ENCODE results near the gene DNM3. TPM values are rescaled to one million over a fixed set of nuclear protein-coding genes. Genes with fewer than 3 reads are reported as not detected.

The DNM3 gene
- total and polyA plus RNA-seq, 2 donors (not counting 1 experiment from before 2014, with no cell fraction given) = 1.0 to 1.3 TPM

DNA sequence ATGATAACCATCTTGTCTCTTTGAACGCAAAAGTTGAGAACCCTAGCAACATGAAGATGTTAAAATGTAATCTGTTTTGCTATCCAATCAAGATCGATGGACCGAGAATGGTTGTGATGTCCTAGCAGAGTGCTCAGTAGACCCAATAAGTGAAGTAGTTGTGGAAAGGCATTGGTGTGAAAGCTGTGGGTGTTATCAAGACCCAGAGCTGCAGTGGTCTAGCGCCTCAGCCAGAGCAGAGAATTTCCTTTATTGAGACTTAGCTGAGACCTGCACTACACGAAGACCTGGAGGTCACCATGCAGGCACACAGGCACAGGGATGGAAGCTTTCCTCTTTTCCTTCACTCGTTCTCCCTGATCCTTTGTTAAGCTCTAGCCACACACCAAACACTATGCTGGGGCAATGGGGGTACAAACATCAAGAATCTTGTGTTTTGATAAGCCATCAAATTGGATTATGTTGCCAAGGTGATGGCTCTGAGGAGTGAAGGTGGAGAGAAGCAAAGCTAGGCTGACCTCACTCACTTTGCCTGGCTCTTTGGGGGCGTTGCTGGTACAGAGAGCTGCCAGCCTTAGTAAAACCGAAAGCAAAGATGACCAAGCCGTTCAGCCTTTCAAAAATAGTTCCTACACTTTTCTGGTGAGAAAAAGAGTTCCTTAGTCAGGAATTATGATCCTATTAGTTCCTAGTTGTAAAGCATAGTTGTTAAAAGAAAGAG lies 35.7 kb upstream of the DNM3 start:
- Histone ChIP-seq H3K79me2 (ENCODE audit: control insufficient read depth, insufficient read depth, low read length) (no peaks in the 10 kb centered on the region), H3K27ac (ENCODE audit: low read length in 2 of 2) (no peak overlapping the region), H3K27me3 (replicated peaks in 1 of 4; ENCODE audit: control extremely low read depth in 1 of 4, control insufficient read depth in 3 of 4, insufficient read depth in 4 of 4, low read length in 3 of 4) (no peaks in the 10 kb centered on the region), H3K4me1 (ENCODE audit: control insufficient read depth in 2 of 2, insufficient read depth in 2 of 2, low read length in 2 of 2) (peaks cover 10 to 19% of the 10 kb centered on the region in 2 donors), H3K9me3 (ENCODE audit: control extremely low read depth in 1 of 3, control insufficient read depth in 2 of 3, insufficient read depth in 1 of 3, low read length in 2 of 3) (no peaks in the 10 kb centered on the region), H3K4me3 (ENCODE audit: control extremely low read depth in 1 of 5, extremely low read depth in 1 of 5, insufficient read depth in 1 of 5, low read depth in 2 of 5, low read length in 4 of 5) (peak overlapping the region in 2 of 5 experiments; percentile 5 to 35), H4K20me1 (ENCODE audit: control insufficient read depth, insufficient read depth, low read length, poor library complexity, severe bottlenecking) (no peaks in the 10 kb centered on the region), H2AFZ (ENCODE audit: insufficient read depth, low read depth, low read length, poor library complexity, severe bottlenecking) (peak overlapping the region; percentile 34), H3K9ac (ENCODE audit: low read length) (peak overlapping the region; percentile 37), H3K4me2 (replicated peaks; ENCODE audit: low read depth, low read length, poor library complexity, severe bottlenecking) (peak overlapping the region; percentile 62), H3K36me3 (replicated peaks in 1 of 2; ENCODE audit: control extremely low read depth in 1 of 2, control insufficient read depth in 1 of 2, extremely low read depth in 1 of 2, insufficient read depth in 2 of 2, low read length in 1 of 2) (no peaks in the 10 kb centered on the region)
- POLR2A ChIA-PET = interaction anchor here (1.2 kb wide), 1 partner anchor 24 kb away, joined by 3 read pairs; the partner anchor contains the start of gene METTL13
- ATAC-seq (ENCODE audit: low read depth) (peak; percentile 47), DNase-seq (no peak)
- Mint-ChIP-seq H3K27ac (no peak overlapping the region), H3K9me3 (ENCODE audit: insufficient read depth) (no peaks in the 10 kb centered on the region), H3K27me3 (no peaks in the 10 kb centered on the region), H3K4me3 (peak overlapping the region; percentile 54), H3K4me1 (peaks cover 26% of the 10 kb centered on the region)
- intact Hi-C loops (cut with micrococcal nuclease) = no loop called here
- CTCF ChIA-PET = interaction anchor here (0.5 to 10.1 kb wide), 4 partner anchors 118 to 194 kb away, joined by 3 to 234 read pairs (median 3); no protein-coding TSS in a partner anchor
- TF ChIP-seq, protein P1, sequence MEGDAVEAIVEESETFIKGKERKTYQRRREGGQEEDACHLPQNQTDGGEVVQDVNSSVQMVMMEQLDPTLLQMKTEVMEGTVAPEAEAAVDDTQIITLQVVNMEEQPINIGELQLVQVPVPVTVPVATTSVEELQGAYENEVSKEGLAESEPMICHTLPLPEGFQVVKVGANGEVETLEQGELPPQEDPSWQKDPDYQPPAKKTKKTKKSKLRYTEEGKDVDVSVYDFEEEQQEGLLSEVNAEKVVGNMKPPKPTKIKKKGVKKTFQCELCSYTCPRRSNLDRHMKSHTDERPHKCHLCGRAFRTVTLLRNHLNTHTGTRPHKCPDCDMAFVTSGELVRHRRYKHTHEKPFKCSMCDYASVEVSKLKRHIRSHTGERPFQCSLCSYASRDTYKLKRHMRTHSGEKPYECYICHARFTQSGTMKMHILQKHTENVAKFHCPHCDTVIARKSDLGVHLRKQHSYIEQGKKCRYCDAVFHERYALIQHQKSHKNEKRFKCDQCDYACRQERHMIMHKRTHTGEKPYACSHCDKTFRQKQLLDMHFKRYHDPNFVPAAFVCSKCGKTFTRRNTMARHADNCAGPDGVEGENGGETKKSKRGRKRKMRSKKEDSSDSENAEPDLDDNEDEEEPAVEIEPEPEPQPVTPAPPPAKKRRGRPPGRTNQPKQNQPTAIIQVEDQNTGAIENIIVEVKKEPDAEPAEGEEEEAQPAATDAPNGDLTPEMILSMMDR (IDR thresholded peaks at IDR 0.05) = no peak
- TF ChIP-seq EZH2 (IDR thresholded peaks at IDR 0.05; ENCODE audit: borderline replicate concordance, insufficient read depth, low read depth, low read length, poor library complexity, severe bottlenecking) = no peak
- WGBS (ENCODE audit: insufficient coverage) = 54% methylated on average over 6 of the region's 9 CpGs

GRCh38 chr1:171807556-171807955 lies 33.7 kb upstream of the DNM3 start:
- peak overlapping the region; percentile 4 for H2AFZ ChIP-seq (ENCODE audit: insufficient read depth, low read depth, low read length, poor library complexity, severe bottlenecking)
- peak overlapping the region; percentile 32 for H3K27ac Mint-ChIP-seq
- H3K4me1 ChIP-seq (ENCODE audit: control insufficient read depth in 2 of 2, insufficient read depth in 2 of 2, low read length in 2 of 2) = peaks cover 10 to 19% of the 10 kb centered on the region in 2 donors
- POLR2A ChIA-PET = no interaction called here
- H3K36me3 ChIP-seq (replicated peaks in 1 of 2; ENCODE audit: control extremely low read depth in 1 of 2, control insufficient read depth in 1 of 2, extremely low read depth in 1 of 2, insufficient read depth in 2 of 2, low read length in 1 of 2) = no peaks in the 10 kb centered on the region
- 100% methylated on average over 1 of the region's 4 CpGs for WGBS (ENCODE audit: insufficient coverage)
- H3K4me2 ChIP-seq (replicated peaks; ENCODE audit: low read depth, low read length, poor library complexity, severe bottlenecking) = no peak overlapping the region
- no peaks in the 10 kb centered on the region for H3K79me2 ChIP-seq (ENCODE audit: control insufficient read depth, insufficient read depth, low read length)
- peaks cover 23% of the 10 kb centered on the region for H3K4me1 Mint-ChIP-seq
- TF ChIP-seq EZH2 (IDR thresholded peaks at IDR 0.05; ENCODE audit: borderline replicate concordance, insufficient read depth, low read depth, low read length, poor library complexity, severe bottlenecking) = no peak
- TF ChIP-seq, protein P1 (IDR thresholded peaks at IDR 0.05) = no peak
- H3K4me3 Mint-ChIP-seq = no peak overlapping the region
- H3K9ac ChIP-seq (ENCODE audit: low read length) = no peak overlapping the region
- no peak for ATAC-seq (ENCODE audit: low read depth)
- H3K27me3 Mint-ChIP-seq = no peaks in the 10 kb centered on the region
- H3K27ac ChIP-seq (ENCODE audit: low read length in 2 of 2) = peak overlapping the region in 1 of 2 donors; percentile 34
- H3K9me3 ChIP-seq (ENCODE audit: control extremely low read depth in 1 of 3, control insufficient read depth in 2 of 3, insufficient read depth in 1 of 3, low read length in 2 of 3) = no peaks in the 10 kb centered on the region
- H3K4me3 ChIP-seq (ENCODE audit: control extremely low read depth in 1 of 5, extremely low read depth in 1 of 5, insufficient read depth in 1 of 5, low read depth in 2 of 5, low read length in 4 of 5) = no peak overlapping the region
- intact Hi-C loops (cut with micrococcal nuclease) = no loop called here
- CTCF ChIA-PET = interaction anchor here (0.9 to 1.4 kb wide), 2 partner anchors 10 to 178 kb away, joined by 4 to 5 read pairs; no protein-coding TSS in a partner anchor
- no peaks in the 10 kb centered on the region for H4K20me1 ChIP-seq (ENCODE audit: control insufficient read depth, insufficient read depth, low read length, poor library complexity, severe bottlenecking)
- H3K9me3 Mint-ChIP-seq (ENCODE audit: insufficient read depth) = no peaks in the 10 kb centered on the region
- no peaks in the 10 kb centered on the region for H3K27me3 ChIP-seq (replicated peaks in 1 of 4; ENCODE audit: control extremely low read depth in 1 of 4, control insufficient read depth in 3 of 4, insufficient read depth in 4 of 4, low read length in 3 of 4)
- no peak for DNase-seq
